Epithelial cell of proximal tubule (primary cell): ENCODE results near the gene USF2. TPM values are rescaled to one million over a fixed set of nuclear protein-coding genes. Genes with fewer than 3 reads are reported as not detected.

ENCODE experiments used
- DNase-seq: peaks from one replicate; pipeline ENCODE4 v3.0.0-alpha.2; 2011; ENCODE audit warnings: low read depth
- H3K4me3 ChIP-seq: 2 replicates; pipeline ENCODE4 v1.5.1; 2011; ENCODE audit warnings: low read depth, mild to moderate bottlenecking, low read length
- CTCF ChIP-seq: conservative IDR thresholded peaks from 2 replicates; pipeline ENCODE4 v1.5.1; 2012; ENCODE audit warnings: low read depth, mild to moderate bottlenecking, low read length
- total RNA-seq: library from RNA; depleted of rRNA; stranded (reverse); fragments of >200 nt; gene quantifications from 2 replicates; pipeline ENCODE4 v1.2.3, GENCODE V29; 2015

Gene USF2
- total RNA-seq, 1 donor from 2014 or later: 62.9 TPM

GRCh38 chr19:35223862-35224505 lies 44.8 kb upstream of the USF2 start:
- H3K4me3 ChIP-seq: no peak overlapping the region
- no peak for DNase-seq
- no peak for TF ChIP-seq CTCF

GRCh38 chr19:35224681-35225571 lies 43.8 kb upstream of the USF2 start:
- no peak overlapping the region for H3K4me3 ChIP-seq
- no peak for TF ChIP-seq CTCF
- no peak for DNase-seq

GRCh38 chr19:35225951-35226350 lies 42.8 kb upstream of the USF2 start:
- DNase-seq: no peak
- TF ChIP-seq CTCF: no peak
- H3K4me3 ChIP-seq: no peak overlapping the region

- H3K4me3 ChIP-seq: no peak overlapping the region
- no peak for TF ChIP-seq CTCF
- no peak for DNase-seq
Measured at GRCh38 chr19:35226748-35227147, 42.0 kb upstream of the USF2 start.

- DNase-seq: no peak
- no peak for TF ChIP-seq CTCF
- H3K4me3 ChIP-seq: no peak within 1 kb of the TSS
Measured at GRCh38 chr19:35228177-35228930, 40.4 kb upstream of the USF2 start, which contains the start of gene FAM187B. Gene FAM187B (minus strand): TSS chr19:35228739. CDS start chr19:35228680, 59 bp downstream.

- no peak for DNase-seq
- TF ChIP-seq CTCF: no peak
Measured at GRCh38 chr19:35229601-35230000, 39.2 kb upstream of the USF2 start.

More at GRCh38 chr19:35229601-35230000, 39.2 kb upstream of the USF2 start:
- no peak overlapping the region for H3K4me3 ChIP-seq
